Upper lobe of right lung (tissue), 1 donor: ENCODE results near the gene PGS1. TPM values are rescaled to one million over a fixed set of nuclear protein-coding genes. Genes with fewer than 3 reads are reported as not detected.

Experiments used
- ATAC-seq: fragments of 200-7000 bp; cut with Tn5 transposase; one replicate; pipeline ENCODE4 v1.9.1; 2020; ENCODE audit warnings: mild to moderate bottlenecking, moderate library complexity
- DNase-seq: peaks from one replicate; pipeline ENCODE4 v3.0.0-alpha.2; 2020
- H3K27ac ChIP-seq: fragments of 200-600 bp; one replicate; pipeline ENCODE4 v1.8.0; 2022
- H3K27me3 ChIP-seq: fragments of 200-600 bp; one replicate; pipeline ENCODE4 v1.8.0; 2022; ENCODE audit warnings: mild to moderate bottlenecking
- H3K36me3 ChIP-seq: fragments of 200-600 bp; one replicate; pipeline ENCODE4 v1.8.0; 2022
- H3K4me1 ChIP-seq: fragments of 200-600 bp; one replicate; pipeline ENCODE4 v1.8.0; 2022
- H3K4me3 ChIP-seq: fragments of 200-600 bp; one replicate; pipeline ENCODE4 v1.8.0; 2022; ENCODE audit warnings: mild to moderate bottlenecking
- H3K9me3 ChIP-seq: fragments of 200-600 bp; one replicate; pipeline ENCODE4 v1.8.0; 2022
- CTCF ChIP-seq: fragments of 200-600 bp; IDR thresholded peaks from one replicate; pipeline ENCODE4 v1.8.0; 2022; ENCODE audit warnings: antibody characterized with exemption
- intact Hi-C: fragments of 100-400 bp; cut with DNase I; formaldehyde crosslinking; loops from one replicate; pipeline ENCODE4 v1.11.0; 2022
- total RNA-seq: library from RNA; stranded (reverse); fragmentation: NEBNext Ultra II Directional; extraction: Animal tissue kit (Norgen Biotek cat#: 25700); gene quantifications from one replicate; pipeline ENCODE4 v1.2.1, GENCODE V29; 2021
- donor health status: DM: no; HTN: yes; CAD: no; lungs with severe emphysema.

PGS1 gene
- total RNA-seq, 1 donor from 2014 or later, result 95.5 TPM

GRCh38 chr17:78458736-78459335 lies 80.4 kb downstream of the PGS1 start:
- no peaks in the 10 kb centered on the region for H3K27me3 ChIP-seq
- ATAC-seq (no peak), DNase-seq (no peak)
- TF ChIP-seq CTCF, result no peak
- intact Hi-C loops, result no loop called here
- H3K27ac ChIP-seq, result no peak overlapping the region
- no peaks in the 10 kb centered on the region for H3K9me3 ChIP-seq
- H3K4me3 ChIP-seq, result no peak overlapping the region
- H3K36me3 ChIP-seq, result no peaks in the 10 kb centered on the region
- no peaks in the 10 kb centered on the region for H3K4me1 ChIP-seq

GRCh38 chr17:78459696-78460095 lies 81.2 kb downstream of the PGS1 start:
- Histone ChIP-seq H3K4me1 (no peaks in the 10 kb centered on the region), H3K27me3 (no peaks in the 10 kb centered on the region), H3K36me3 (no peaks in the 10 kb centered on the region), H3K9me3 (no peaks in the 10 kb centered on the region), H3K27ac (no peak overlapping the region), H3K4me3 (no peak overlapping the region)
- DNase-seq, result no peak
- intact Hi-C loops, result no loop called here
- no peak for TF ChIP-seq CTCF
- no peak for ATAC-seq

GRCh38 chr17:78460176-78460675 lies 81.8 kb downstream of the PGS1 start:
- H3K36me3 ChIP-seq, result no peaks in the 10 kb centered on the region
- no peaks in the 10 kb centered on the region for H3K9me3 ChIP-seq
- no peak for TF ChIP-seq CTCF
- H3K4me1 ChIP-seq, result no peaks in the 10 kb centered on the region
- no peak for DNase-seq
- intact Hi-C loops, result no loop called here
- H3K27me3 ChIP-seq, result no peaks in the 10 kb centered on the region
- H3K27ac ChIP-seq, result no peak overlapping the region
- ATAC-seq, result no peak
- no peak overlapping the region for H3K4me3 ChIP-seq

GRCh38 chr17:78460951-78461798 lies 82.7 kb downstream of the PGS1 start:
- H3K27me3 ChIP-seq, result no peaks in the 10 kb centered on the region
- H3K4me1 ChIP-seq, result no peaks in the 10 kb centered on the region
- no peak overlapping the region for H3K4me3 ChIP-seq
- intact Hi-C loops, result no loop called here
- no peak for TF ChIP-seq CTCF
- no peak for DNase-seq
- H3K36me3 ChIP-seq, result no peaks in the 10 kb centered on the region
- no peak for ATAC-seq
- no peaks in the 10 kb centered on the region for H3K9me3 ChIP-seq
- H3K27ac ChIP-seq, result no peak overlapping the region

- Histone ChIP-seq H3K36me3 (no peaks in the 10 kb centered on the region), H3K27me3 (no peaks in the 10 kb centered on the region), H3K4me1 (no peaks in the 10 kb centered on the region), H3K27ac (no peak overlapping the region), H3K4me3 (no peak overlapping the region), H3K9me3 (no peaks in the 10 kb centered on the region)
- ATAC-seq (no peak), DNase-seq (no peak)
- intact Hi-C loops, result no loop called here
- TF ChIP-seq CTCF, result no peak
Observed at GRCh38 chr17:78461799-78462053, 83.3 kb downstream of the PGS1 start.
